Measurements from ENCODE around the gene SHC4.

GRCh38 chr15:48890375-48890972 lies 73.2 kb downstream of the SHC4 start:
- TF ChIP-seq CTCF (IDR thresholded peaks at IDR 0.05) (no peak), EP300 (IDR thresholded peaks at IDR 0.05) (no peak), POLR2AphosphoS5 (IDR thresholded peaks at IDR 0.05) (no peak)
